ENCODE data around the gene CENPX.

The CENPX gene

DNA sequence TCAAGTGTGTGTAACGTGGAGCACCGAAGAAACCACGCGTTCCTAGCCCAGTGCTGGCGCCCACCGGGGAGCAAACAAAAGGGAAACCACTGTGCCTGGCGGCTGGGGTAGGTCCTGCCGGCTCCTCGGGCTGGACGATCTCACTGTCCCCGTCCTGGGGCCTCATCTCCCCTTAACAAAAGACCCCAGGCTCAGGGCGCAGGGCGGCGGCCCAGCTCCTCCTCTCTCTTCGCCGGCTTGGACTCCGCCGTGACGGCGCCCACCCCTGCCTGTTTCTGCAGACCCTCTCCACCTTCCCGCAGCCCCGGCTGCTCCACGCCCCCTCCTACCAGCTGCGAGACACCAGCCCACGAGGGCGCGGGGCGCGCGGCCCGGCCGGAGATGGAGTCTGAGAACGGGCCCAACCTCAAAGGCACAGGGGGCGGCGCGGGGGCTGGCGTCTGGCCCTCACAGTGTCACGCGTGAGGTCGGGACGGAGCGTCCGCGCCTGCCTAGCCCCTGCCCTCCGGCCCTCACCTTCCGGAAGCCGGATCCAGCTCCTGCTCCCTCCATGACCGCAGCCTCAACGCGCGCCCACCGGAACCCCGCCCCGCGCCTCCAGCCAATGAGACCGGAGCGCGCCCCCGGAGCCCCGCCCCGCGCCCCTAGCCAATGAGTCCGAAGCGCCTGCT lies at the start of gene CENPX:
Gene CENPX (minus strand): TSS at position 569 of the 671 bp plus-strand sequence. CDS start 17 bp downstream, at position 552.
- no peak for DNase-seq (ENCODE audit: low read depth)

DNA sequence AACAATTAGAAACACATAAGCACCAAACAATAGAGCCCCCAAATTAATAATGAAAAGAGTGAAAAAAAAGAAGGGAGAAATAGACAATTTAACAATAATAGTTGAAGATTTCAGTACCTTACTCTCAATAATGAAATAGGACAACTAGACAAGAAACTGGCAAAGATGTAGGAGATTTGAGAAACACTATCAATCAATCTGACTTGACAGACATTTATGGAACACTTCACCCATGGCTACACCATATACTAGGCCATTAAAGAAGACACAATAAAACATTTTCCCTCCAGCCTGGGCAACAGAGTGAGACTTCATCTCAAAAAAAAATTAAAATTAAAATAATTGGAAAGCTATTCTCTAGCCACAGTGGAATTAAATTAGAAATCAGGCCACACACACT lies 47.9 kb upstream of the CENPX start:
- no peak for DNase-seq (ENCODE audit: low read depth)

DNA sequence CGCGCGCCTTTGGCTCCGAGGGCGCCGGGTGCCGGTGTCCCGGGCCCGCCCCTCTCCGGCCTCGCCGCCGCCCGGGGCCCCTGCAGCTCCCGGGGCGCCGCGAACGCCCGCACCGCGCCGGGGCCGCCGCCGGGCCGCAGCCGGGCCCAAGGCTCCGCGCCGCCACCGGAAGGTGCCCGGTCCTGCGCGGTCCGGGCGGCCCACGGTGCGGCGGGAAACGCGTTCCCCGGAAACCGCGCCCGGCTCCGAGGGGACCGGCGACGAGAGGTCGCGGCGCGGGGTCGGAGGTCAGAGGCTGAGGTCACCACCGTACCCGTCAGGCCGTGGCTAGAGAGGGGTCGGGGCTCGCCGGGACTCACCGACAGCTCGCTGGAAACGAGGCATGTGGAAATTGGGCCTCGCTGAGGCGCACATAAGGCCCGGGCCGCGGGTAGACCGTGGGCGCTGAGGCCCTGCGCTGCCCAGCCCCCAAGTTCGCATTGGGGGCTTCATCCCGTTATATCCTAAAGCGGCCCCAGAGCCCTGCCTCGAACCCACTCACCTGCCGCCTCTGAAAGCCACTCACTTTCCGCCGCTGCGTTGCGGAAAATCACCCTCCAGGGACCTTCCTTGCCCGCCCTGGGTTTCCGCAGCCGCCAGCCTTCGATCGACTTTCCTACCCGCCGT lies 43.1 kb upstream of the CENPX start, which contains the start of gene DUS1L:
Gene DUS1L (minus strand): TSS at position 167 of the 666 bp plus-strand sequence. CDS start 745 bp downstream, outside the sequence.
- peak; percentile 68 for DNase-seq (ENCODE audit: low read depth)

DNA sequence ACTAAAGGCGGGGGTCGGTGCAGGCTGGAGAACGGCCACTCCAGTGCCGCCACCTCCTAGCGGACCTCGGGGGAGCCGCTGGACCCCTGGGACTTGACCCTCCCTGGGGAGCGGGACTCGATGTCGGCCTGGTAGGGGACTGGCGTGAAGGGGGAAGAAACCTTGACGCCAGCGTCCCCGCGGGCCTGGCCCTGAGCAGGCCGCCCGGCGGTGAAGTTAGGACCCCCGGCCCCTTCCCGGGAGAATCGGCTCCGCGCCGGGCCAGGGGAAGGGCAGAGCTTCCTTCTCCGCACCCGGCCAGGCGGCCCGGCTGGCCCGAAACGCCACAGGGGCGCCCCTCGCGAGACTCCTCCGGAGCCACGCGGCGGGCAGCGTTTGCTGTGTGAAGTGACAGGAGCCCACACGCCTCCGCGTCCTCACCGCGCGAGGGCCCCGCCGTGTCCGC lies 42.5 kb upstream of the CENPX start:
- DNase-seq (ENCODE audit: low read depth), result no peak

DNA sequence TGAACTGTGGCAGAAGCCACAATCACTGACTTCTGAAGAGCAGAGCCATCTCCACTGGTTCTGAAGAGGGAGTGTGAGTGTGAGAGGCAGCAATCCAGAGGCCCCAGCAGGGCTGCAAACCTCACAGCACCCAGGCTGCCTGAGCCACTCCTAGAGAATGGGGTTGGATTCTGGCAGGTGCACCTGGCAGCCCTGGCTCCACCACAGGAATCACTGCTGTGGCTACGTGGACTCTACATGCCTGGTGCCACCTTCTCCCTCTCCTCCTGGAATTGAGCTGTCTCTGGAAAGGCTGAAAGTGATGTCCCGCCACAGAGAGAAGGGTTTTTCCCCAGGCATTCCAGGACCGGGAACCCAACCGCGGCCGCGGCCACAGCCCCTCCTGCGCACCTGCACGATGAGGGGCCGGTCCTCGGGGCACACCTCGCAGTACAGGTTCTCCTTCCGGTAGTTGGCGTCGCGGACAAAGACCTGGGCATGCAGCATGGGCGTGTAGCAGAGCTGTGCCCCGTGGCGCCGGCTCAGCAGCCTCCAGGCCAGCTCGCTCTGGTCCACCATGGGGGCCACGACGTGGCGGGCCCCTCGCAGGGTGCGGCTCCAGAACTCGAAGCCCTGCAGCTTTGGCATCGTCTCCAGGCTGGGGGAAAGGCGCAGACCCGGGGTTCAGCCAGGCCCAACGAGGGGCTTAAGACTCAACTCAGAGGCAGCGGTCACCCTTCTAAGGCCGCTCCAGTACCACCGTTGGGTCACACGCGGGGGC lies 41.9 kb upstream of the CENPX start:
- DNase-seq (ENCODE audit: low read depth), result no peak

DNA sequence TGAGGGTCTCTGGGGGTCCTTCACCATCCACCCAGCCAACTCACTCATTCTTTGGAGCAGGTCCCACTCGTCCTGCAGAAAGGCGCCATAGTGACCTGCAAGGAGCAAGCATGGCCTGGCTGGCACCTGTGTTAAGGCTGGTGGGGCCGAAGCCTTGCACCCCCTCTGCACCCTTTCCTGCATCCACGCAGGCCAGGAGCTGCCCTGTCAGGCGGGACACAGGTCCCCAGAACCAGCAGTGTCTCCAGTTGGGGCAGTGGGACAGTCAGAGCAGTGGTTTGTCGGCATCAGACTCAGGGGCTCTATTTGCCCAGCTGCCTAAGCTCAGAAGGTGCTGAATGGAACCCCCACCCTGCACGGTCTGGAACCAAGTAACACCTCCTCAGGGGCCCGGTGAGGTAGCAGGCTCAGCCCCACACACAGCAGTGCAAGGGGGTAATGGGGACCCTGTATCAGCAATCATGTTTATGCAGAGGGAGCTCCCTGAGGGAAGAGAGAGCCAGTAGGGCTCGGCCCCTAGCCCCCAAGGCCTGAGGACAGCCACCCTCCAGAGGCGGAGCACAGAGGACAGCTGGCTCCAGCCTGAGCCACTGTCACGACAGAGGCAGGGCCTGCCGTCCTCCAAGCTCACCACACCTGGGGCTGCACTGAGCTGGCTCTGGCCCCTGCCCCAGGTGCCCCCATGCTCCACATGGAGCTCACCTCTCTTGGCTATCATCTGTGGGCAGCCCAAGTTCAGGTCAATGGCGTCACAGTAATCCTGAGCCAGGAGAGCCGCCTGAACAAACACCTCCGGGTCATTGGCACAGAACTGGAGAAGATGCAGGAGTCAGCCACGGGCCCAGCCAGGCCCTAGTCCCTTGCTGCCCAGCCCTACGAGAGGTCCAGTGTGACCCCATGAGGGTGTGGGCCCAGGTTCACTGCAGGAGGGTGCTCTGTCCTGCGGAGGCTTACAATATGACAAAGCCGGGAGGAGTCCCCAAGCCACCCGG lies 41.0 kb upstream of the CENPX start:
- no peak for DNase-seq (ENCODE audit: low read depth)

DNA sequence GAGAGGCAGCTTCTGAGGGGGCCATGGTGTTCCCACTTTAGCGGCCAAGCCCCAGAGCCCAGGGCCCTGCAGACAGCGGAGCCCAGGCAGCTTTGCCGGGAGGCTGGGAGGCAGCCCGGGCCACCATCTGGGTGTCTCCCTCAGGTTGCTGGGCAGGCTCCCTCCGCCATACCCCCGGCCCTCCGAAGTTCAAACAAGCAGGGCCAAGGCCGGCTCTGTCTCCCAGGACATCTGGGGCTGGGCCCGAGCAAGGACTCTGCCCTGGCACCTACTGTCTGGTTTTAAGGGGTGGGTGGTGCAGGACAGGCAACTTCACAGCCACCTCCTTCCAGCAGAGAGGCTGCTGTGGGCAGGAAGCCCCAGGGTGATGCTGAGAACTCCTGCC lies 40.3 kb upstream of the CENPX start:
- no peak for DNase-seq (ENCODE audit: low read depth)

DNA sequence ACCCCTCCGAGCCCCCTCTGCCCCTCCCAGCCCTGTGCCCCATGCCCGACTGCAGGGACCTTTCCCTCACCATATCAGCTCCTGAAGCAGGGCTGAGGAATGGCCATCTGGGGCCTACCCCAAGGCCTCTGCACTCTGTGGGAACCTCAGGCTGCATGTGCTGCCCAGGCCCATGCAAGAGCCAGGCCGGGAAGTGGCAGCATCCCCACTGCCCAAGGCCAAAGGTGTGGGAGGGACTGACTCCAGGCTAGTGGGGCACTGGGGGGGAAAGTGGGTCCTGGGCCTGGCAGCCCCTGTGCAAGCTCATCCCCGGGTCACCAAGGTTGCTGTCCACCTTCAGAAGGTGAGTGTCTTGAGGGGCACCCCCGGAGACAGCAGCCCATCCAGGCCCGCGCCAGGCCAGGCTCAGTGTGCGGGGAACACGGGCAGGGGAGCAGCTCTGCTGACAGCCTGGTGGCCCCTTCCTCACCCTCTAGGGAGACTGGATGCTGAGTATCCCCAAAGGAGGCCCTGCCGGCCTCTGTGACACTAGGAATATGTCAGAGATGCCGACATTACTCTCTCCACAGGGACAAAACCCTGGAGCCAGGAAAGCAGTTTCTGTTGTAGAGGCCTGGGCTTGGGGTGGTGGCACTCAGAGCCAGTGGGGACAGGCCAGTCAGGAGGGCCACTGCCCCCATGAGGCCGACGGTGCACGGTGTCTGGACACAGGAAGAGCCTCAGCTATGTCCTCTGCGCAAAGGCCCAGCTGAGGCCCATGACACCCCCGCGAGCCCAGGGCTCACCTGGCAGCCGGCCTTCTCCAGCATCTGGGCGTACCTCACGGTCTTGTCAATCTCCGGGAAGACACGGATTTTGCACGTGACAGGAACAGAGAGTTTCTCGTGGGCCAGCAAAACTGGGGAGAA lies 39.7 kb upstream of the CENPX start:
- no peak for DNase-seq (ENCODE audit: low read depth)

DNA sequence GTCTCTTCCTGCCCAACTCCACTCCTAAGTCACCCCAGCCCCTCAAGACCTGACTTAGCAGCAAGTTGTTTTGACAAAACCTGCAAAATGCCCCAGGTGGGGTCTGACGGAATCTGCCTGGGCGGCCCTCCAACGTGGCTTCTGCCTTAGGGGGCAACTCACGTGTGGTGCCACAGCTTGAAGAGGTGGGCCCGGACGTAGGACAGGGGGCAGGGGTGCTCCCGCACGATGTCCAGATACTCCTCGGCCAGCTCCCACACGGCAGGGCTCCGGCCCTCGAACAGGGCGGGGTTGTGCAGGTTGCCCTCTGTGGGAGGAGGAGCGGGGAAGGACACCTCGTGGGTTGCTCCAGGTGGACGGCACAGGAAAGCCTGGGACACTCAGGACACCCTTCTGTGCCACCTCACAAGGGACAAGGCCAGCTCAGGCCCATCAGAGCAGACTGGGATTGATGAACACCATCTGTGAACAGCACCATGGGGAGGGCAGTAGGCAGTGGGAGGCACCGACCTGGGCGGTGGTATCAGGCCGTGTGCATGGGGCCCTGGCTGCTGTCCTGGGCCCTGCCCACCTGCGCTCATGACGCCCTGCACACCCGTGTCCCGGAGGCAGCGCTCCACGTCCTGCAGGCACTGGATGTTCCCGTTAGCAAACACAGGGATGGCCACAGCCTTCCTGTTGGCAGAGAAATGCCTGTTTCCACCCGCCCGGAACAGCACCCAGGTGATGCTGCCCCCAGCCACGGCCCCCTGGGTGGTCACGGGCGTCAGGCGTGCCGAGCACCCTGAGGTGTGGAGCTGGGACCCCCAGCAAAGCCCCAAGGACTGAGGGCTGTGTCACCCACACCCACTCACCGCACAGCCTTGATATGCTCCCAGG lies 38.6 kb upstream of the CENPX start:
- DNase-seq (ENCODE audit: low read depth), result no peak

DNA sequence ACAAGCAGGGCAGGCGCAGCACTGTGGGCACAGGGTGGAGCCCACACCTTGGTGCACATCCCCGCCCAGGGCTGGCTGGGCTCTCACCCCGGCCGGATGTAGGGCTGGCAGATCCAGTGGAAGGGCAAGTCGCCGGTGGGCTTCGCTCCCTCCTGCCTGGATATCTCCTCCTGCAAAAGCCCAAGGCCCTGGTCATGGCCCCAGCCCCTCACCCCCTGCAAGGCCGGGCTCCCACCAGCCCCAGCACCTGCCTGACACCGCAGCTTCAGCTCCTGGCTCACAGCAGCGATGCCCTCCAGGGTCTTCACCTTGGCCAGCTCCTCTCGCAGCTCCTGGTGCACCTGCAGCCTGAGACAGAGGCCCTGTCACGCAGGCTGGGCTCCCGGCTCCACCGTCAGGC lies 37.9 kb upstream of the CENPX start:
- no peak for DNase-seq (ENCODE audit: low read depth)

DNA sequence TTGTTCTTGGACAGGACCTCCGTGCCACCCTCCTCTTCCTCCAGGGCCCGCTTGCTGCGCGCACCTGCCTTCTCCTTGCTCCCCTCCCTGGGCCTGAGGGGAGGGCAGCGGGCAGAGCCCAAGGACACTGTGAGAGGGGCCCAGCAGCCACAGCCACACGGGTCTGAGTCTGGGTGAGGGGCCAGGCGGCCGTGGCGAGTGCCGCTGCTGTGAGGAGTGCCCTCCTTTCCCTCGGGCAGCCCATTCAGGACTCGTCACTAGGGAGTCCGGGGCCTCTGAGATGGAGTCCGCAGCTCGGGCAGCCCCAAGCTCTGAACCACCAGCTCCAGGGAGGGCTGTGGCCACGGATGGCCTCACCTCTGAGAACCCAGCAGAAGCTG lies 37.3 kb upstream of the CENPX start:
- no peak for DNase-seq (ENCODE audit: low read depth)

DNA sequence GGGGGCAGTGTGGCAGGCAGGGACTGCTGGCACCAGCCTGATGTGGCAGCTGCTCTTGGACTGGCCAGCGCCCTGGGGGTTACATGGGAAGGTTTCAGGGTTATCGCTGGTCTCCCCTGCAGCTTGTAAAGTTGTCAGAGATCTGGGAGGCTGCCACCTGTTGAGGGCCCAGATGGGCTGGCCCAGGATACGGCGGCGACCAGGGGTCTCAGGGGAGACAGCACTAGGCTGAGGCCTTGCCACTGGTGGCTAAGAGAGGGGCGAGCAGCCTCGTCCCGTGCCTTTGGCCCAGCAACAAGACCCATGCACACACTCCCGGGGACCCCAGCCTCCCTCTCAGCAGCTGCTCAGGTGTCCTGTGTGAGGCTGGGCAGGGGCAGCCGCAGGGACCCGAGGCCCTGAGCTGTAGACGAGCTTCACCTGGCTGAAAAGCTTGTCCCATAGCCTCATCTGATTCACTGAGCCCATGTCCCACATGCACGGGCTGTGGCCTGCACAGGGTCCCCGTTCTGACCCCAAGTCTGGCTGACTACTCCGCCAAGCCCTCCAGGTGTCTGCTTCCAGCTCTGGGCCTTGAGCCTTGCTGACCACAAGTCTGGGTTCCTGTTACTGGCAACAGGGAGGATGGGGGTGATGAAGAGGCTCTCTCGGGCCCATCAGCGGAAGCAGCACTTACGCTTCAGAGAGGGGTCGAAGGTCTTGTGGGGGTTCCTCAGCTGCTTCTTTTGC lies 36.8 kb upstream of the CENPX start:
- DNase-seq (ENCODE audit: low read depth), result no peak

DNA sequence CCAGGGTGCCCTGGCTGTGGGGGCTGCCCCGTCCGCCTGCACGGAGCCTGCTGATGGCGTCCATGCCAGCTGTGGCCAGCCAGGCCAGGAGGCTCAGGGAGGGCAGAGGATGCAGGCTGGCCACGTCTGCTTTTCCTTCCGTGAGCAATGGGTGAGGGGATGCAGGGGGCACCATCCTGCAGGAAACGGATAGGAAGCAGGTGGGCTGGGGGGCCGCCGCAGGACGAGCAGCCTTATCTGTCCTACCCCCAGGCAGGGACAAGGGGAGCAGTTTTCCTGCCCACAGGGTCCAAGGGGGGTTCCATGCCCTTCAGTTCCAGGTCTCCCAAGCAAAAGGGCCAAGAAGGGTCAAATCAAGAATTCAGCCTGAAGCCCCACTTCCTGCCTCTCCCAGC lies 36.2 kb upstream of the CENPX start:
- no peak for DNase-seq (ENCODE audit: low read depth)

DNA sequence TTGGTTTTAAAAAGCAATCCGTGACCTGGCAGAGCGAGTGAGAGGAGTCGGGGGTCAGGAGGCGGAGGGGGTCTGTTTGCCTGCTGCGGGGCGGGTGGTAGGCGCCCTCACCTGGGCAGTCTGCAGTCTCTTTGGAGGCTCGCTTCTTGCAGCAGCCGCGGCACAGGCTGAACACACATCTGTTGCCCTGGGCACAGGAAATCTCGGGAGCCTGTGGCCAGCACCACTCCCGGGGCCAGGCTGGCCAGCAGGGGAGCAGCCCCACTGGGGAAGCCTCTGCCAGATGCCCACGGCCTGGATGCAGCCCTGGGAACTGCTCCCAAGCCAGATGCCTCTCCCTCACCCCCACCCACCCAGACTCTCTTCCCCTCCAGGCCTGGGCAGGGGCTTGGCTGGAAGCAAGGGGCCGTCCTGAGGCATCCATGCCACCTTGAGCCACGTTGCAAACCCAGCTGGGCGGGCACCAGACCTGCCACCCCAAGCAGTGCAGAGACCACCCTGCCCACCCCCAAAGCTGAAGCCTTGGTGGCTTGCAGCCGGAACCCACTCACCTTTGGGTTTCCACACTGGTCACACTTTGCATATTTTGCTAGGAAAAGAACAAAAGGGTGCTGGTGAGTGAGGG lies 35.7 kb upstream of the CENPX start:
- no peak for DNase-seq (ENCODE audit: low read depth)

DNA sequence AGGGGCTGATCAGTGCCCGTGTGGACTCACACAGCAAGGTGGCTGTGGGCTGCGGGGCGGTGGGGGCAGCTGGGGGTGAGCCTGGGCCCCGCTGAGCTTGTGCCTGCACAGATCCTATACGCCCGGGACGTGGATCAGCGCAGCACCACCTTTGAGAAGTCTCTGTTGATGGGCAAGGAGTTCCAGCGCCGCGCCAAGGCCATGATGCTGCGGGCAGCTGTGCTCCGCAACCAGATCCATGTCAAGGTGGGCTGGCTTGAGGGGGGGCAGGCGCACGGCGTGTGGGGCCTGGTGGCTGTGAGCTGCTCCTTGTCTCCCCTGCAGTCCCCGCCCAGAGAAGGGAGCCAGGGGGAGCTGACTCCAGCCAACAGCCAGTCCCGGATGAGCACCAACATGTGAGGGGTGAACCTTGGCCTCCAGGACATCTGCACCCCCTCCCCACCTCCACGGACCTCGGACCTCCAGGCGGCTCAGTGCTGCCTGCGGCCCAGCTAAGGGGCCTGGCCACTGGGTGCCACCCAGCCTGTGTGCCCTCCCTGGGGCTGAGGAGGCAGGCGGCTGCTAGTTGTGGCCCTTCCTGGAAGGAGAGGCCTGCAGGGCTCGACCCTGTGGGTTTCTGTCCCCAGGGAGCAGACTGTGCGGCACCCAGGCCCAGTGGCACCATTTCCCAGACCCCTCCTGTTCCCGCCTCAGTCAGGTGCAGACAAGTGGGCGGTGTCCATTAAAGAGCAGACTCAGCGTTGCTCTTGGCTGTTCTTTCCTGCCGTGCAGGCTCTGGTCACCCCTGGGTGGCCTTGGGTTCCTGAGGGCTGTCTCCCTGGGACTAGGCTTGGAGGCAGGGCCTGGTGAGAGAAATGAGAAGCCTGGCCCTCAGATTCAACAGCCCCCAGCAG lies 34.3 kb upstream of the CENPX start:
- no peak for DNase-seq (ENCODE audit: low read depth)

DNA sequence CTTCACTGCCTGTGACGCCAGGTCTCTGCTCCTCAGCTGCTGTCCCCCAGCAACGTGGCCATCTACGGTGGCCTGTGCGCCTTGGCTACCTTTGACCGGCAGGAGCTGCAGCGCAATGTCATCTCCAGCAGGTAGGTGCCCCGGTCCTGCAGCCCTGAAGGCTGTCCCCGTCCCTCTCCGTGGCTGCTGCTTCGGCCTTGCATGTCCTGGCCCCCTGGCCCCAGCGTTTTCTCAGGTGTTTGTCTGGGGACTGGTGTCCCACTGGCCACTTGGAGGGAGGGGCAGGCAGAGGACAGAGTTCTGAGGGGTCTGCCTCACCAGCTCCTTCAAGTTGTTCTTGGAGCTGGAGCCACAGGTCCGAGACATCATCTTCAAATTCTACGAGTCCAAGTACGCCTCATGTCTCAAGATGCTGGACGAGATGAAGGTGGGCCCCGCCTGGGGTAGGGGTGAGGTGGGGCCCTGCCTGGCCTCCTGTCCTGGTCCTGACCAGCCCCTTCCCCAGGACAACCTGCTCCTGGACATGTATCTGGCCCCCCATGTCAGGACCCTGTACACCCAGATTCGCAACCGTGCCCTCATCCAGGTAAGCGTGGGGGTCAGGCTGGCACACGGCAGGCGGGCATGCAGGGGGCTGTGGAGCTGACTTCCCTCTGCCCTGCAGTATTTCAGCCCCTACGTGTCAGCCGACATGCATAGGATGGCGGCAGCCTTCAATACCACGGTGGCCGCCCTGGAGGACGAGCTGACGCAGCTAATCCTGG lies 33.5 kb upstream of the CENPX start:
- DNase-seq (ENCODE audit: low read depth), result no peak

Data from stimulated activated CD8-positive, alpha-beta memory T cell treated with anti-CD3 and anti-CD28 coated beads, Interleukin-15, amount 100 ng/mL, for 24 hours (primary cell).